HG02852 (cell line): ENCODE data around the gene CTF1.

ENCODE experiments used
- ATAC-seq: cut with Tn5 transposase; IDR thresholded peaks from one replicate; pipeline ENCODE4 v1.9.1; 2021; ENCODE audit warnings: mild to moderate bottlenecking, moderate library complexity; ENCODE audit not compliant: unreplicated experiment

The CTF1 gene

GRCh38 chr16:30904114-30904780 is 7.8 kb downstream of the CTF1 start:
- no peak for ATAC-seq

DNA sequence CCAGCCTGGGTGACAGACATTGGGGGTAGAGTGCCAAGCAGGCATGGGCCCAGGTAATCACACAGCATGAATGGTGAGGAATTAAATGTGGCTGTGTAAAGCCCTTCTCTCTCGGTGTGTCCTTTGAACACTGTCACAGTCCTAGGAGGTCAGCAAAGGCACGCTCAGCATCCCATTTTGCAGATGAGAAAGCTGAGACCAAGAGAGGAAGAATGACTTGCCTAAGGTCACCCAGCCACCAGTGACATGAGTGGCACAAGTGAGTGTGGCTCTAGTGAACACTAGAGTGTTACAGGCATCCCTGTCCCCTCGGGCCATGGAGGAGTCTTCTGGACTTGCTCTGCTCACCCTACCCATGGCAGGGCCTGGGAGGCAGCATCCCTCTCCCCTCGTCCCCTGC is 10.7 kb downstream of the CTF1 start:
- ATAC-seq, result no peak

- ATAC-seq, result no peak
These were observed 14.1 kb downstream of the CTF1 start for GRCh38 chr16:30910427-30911029.

DNA sequence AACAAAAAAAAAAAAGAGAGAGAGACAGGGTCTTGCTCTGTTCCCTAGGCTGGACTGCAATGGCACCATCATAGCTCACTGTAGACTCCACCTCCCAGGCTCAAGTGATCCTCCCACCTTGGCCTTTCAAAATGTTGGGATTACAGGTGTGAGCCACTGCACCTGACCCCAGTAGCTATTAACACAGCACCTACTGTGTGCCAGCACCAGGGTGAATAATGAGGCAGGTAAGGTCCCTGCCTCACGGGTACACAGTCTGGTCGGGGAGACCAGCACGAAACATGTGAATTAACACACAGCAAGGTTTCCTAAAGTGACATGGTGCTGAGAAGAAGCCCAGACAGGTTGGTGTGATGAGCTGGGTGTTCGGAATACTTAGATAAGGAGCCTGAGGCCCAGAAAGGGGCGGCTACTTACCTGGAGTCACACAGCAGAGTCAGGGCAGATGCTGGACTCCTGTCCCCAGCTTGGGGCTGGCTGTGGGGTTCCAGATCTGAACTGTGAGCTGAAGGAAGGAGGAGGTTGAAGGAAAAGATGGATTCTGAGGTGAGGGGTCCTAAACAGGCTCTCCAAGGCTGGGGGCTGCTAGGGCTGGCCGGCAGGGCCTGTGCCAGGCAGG is 16.5 kb downstream of the CTF1 start:
- no peak for ATAC-seq

- ATAC-seq, result no peak
These were observed 18.4 kb downstream of the CTF1 start for GRCh38 chr16:30914830-30915229.

- no peak for ATAC-seq
These were observed 22.2 kb downstream of the CTF1 start for GRCh38 chr16:30918614-30919013.

DNA sequence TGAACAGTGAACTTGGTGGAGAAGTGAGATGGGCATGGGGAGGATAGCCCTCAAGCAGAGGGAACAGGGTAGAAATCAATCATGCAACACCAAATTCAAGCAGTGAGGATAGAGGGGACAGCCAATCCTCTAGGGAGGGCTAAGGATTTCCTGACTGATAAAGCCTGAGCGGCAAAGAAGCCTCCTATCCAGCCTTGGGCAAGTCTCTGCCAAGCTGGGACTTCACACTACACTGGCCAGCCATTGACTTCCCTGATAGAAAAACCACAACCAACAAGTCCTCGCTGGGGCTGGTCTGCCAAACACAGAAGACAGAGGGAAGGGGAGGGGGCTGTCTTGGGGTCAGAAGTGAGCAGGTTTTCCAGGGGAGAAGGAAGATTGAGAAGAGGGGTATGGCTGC is 24.5 kb downstream of the CTF1 start:
- no peak for ATAC-seq

- ATAC-seq, result no peak
These were observed 25.0 kb downstream of the CTF1 start for GRCh38 chr16:30921459-30921747.

GRCh38 chr16:30921748-30922419 is 25.5 kb downstream of the CTF1 start:
- no peak for ATAC-seq

DNA sequence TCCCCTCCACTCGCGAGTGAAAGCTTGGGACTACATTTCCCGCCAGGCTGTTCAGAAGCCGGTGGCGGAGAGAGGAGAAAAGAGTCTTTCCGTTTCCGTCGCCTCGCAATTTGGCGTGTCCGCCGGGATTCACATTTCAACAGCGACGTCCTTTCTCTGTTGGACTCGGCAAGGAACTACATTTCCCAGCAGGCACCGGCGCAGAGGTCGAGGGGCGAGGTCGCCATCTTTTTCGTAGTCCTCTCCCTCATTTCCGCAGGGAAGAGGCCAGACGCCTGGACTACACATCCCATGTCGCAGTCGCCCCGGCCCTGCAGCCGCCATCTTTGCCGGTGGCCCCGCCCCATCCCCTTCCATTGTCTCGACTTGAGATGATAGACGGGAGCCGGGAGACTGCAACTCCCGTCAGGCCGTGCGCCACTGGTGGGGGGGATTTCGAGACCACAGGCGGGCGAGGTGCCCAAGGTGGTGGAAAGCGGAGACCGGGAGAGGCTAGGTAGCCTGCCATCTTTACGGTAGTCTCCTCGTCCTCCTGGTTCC is 26.1 kb downstream of the CTF1 start:
- ATAC-seq, result peak; percentile 72

GRCh38 chr16:30922960-30923535 is 26.6 kb downstream of the CTF1 start:
- peak; percentile 61 for ATAC-seq

DNA sequence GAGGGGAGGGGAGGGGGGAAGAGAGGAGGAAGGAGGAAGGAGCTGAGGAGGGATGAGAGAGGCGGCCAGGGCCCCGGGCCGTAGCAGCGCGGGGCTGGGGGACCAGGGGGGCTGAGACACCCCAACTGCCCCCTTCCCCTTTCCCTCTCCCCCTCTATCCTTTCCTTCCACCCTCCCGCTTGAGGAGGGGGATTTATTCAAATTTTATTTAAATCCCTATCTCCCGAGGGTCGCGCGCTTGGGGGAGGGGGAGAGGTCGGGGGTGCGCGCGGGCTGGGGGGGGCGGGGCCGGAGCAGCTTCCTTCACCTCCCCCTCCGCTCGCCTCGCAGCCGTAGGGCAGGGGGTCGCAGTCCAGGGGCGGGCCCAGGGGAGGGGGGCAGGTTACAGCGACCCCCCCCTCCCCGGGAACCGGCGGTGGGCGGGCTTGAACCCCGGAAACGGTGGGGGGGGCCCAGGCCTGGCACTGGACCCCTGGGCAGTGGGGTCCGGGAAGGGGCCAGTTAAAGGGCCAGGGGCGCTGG is 27.2 kb downstream of the CTF1 start, which contains the start of gene FBXL19:
Gene FBXL19, plus strand, starts transcription at position 19 of the 522 bp plus-strand sequence. CDS start 2,183 bp downstream, outside the sequence.
- ATAC-seq, result no peak

- no peak for ATAC-seq
These were observed 27.9 kb downstream of the CTF1 start for GRCh38 chr16:30924076-30924912.

- ATAC-seq, result no peak
These were observed 28.7 kb downstream of the CTF1 start for GRCh38 chr16:30924913-30925631.

DNA sequence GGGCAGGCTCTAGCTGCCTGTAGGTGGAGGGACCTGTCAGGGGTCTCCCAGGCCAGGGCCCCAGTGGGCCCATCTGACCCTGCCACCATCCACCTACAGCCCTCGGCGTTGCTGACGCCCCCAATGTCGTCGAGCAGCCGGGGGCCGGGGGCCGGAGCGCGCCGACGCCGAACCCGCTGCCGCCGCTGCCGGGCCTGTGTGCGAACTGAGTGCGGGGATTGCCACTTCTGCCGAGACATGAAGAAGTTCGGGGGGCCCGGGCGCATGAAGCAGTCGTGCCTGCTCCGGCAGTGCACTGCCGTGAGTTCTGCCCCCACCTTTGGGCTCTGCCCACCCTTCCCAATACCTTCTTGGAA is 29.2 kb downstream of the CTF1 start:
- no peak for ATAC-seq

- ATAC-seq, result no peak
These were observed 29.8 kb downstream of the CTF1 start for GRCh38 chr16:30925995-30926811.

DNA sequence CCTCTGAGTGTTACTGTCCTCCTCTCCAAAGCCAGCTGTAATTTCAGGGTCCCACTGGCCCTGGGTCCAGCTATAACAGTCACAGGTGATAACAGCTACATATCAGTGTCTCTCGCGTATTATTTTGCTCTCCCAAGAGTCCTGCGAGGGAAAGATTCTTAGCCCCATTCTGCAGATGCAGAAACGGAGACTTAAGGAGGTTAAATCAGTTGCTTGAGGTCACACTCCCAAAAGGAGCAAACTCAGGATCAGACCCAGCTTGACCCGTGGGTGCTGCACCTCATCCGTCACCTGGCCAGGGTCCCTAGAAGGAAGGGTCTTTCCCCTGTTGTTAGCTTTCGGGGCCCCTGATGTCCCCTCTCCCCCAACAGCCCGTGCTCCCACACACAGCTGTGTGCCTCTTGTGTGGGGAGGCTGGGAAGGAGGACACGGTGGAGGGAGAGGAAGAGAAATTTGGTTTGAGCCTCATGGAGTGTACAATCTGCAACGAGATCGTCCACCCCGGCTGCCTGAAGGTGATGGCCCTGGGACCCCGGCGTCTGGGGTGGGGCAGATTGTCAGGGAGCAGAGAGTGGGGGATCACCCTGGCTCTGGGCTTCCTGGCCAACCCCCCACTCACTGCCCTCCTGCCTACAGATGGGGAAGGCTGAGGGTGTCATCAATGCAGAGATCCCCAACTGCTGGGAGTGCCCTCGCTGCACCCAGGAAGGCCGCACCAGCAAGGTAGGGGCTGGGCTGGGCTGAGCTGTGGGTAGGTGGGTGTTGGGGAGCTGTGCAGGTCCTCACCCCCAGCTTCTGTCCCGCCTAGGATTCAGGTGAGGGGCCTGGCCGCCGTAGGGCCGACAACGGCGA is 30.7 kb downstream of the CTF1 start:
- no peak for ATAC-seq
